GM12892 (cell line): Measurements from ENCODE around the gene PRPF8.

Source experiments
- POLR2A ChIP-seq: IDR thresholded peaks from 2 replicates; pipeline ENCODE4 v1.6.1; 2011; ENCODE audit warnings: low read depth, low read length, control low read depth
- TAF1 ChIP-seq: IDR thresholded peaks from 2 replicates; pipeline ENCODE4 v1.6.1; 2011; ENCODE audit warnings: low read depth, mild to moderate bottlenecking, control low read depth, low read length, borderline replicate concordance

GRCh38 chr17:1645207-1646171 lies 39.2 kb downstream of the PRPF8 start, which contains the start of gene SCARF1:
- TF ChIP-seq POLR2A (no peak), TAF1 (no peak)
